Raji (cell line): ENCODE results near the gene AKR7A3.

Experiments
- POLR2A ChIP-seq: IDR thresholded peaks from 2 replicates; pipeline ENCODE4 v1.6.1; 2011; ENCODE audit warnings: low read depth, low read length, control low read depth; ENCODE audit not compliant: insufficient read depth

The AKR7A3 gene

GRCh38 chr1:19240673-19241538, 47.7 kb downstream of the AKR7A3 start:
- no peak for TF ChIP-seq POLR2A

DNA sequence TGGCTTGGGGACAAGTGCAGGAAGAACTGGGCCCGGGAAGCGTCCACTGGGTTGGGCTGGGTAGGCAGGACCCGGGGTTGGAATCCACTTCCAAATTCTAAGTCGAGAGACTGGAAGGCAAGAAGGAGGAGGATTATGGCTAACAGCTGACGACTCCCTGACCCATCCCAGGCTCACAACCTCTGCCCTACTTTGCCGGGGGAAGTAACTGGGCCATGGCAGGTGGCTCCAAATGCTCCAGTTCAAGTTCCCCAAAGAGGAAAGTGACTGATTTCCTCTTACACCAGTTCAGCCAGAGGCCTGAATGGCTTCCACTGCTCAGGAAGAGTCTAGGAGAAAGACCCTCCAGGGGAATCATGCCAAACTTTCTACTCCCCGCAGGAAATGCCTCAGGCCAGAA, 48.7 kb downstream of the AKR7A3 start:
- no peak for TF ChIP-seq POLR2A

GRCh38 chr1:19234224-19234623, 54.3 kb downstream of the AKR7A3 start:
- no peak for TF ChIP-seq POLR2A
